Type B pancreatic cell (in vitro differentiated cells): Measurements from ENCODE around the gene TUBGCP5. TPM values are rescaled to one million over a fixed set of nuclear protein-coding genes. Genes with fewer than 3 reads are reported as not detected.

ENCODE experiments used
- DNase-seq: peaks from one replicate; pipeline ENCODE4 v3.0.0; 2021; ENCODE audit warnings: mixed read lengths; ENCODE audit not compliant: unreplicated experiment; ENCODE audit errors: extremely low spot score
- H3K27ac Mint-ChIP-seq: 2 replicates; pipeline ENCODE4 v1.8.0; 2021; ENCODE audit warnings: mild to moderate bottlenecking, mixed read lengths
- H3K27me3 Mint-ChIP-seq: 2 replicates; pipeline ENCODE4 v1.8.0; 2021; ENCODE audit warnings: mixed read lengths
- H3K36me3 Mint-ChIP-seq: 2 replicates; pipeline ENCODE4 v1.8.0; 2021; ENCODE audit warnings: mixed read lengths
- H3K4me1 Mint-ChIP-seq: one replicate; pipeline ENCODE4 v1.8.0; 2021; ENCODE audit warnings: mixed read lengths; ENCODE audit not compliant: unreplicated experiment
- H3K4me3 Mint-ChIP-seq: 2 replicates; pipeline ENCODE4 v1.8.0; 2021; ENCODE audit warnings: mild to moderate bottlenecking, mixed read lengths
- H3K9me3 Mint-ChIP-seq: 2 replicates; pipeline ENCODE4 v1.8.0; 2021; ENCODE audit warnings: mixed read lengths
- total RNA-seq: library from RNA; stranded (reverse); gene quantifications from 2 replicates; pipeline ENCODE4 v1.2.1, GENCODE V29; 2021; ENCODE audit warnings: low replicate concordance
- TF ChIP-seq, protein P1 (sequence below): fragments of 200-600 bp; sonication (generic); conservative IDR thresholded peaks from 2 replicates; pipeline ENCODE4 v1.5.0; 2021; ENCODE audit warnings: antibody characterized with exemption, mild to moderate bottlenecking

TUBGCP5 gene
- total RNA-seq, 1 donor from 2014 or later, result 24.6 TPM

DNA sequence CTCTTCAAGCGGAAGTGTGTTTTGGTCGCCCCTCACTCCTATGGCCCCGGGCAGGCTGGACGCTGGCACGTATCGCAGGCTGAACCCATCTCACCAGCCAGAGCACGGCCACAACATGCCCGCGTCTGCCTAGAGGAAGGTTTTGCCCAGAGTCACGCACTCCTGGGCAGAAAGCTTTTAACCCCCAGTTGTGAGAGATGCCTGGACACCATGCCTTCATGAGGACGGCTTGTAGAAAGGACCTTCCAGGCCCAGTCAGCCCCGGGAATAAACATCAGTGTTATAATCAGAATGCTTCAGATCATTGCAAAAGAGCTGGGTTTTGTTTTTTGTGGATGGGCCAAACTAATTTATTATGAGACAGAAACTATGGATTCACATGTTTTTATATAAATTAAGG, 75.7 kb downstream of the TUBGCP5 start:
- TF ChIP-seq, protein P1, sequence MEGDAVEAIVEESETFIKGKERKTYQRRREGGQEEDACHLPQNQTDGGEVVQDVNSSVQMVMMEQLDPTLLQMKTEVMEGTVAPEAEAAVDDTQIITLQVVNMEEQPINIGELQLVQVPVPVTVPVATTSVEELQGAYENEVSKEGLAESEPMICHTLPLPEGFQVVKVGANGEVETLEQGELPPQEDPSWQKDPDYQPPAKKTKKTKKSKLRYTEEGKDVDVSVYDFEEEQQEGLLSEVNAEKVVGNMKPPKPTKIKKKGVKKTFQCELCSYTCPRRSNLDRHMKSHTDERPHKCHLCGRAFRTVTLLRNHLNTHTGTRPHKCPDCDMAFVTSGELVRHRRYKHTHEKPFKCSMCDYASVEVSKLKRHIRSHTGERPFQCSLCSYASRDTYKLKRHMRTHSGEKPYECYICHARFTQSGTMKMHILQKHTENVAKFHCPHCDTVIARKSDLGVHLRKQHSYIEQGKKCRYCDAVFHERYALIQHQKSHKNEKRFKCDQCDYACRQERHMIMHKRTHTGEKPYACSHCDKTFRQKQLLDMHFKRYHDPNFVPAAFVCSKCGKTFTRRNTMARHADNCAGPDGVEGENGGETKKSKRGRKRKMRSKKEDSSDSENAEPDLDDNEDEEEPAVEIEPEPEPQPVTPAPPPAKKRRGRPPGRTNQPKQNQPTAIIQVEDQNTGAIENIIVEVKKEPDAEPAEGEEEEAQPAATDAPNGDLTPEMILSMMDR, result no peak
- H3K9me3 Mint-ChIP-seq, result no peaks in the 10 kb centered on the region
- H3K4me3 Mint-ChIP-seq, result peak overlapping the region; percentile 34
- no peaks in the 10 kb centered on the region for H3K27me3 Mint-ChIP-seq
- peaks cover 34% of the 10 kb centered on the region for H3K4me1 Mint-ChIP-seq
- no peak for DNase-seq
- peak overlapping the region; percentile 77 for H3K27ac Mint-ChIP-seq
- peaks cover 4% of the 10 kb centered on the region for H3K36me3 Mint-ChIP-seq

DNA sequence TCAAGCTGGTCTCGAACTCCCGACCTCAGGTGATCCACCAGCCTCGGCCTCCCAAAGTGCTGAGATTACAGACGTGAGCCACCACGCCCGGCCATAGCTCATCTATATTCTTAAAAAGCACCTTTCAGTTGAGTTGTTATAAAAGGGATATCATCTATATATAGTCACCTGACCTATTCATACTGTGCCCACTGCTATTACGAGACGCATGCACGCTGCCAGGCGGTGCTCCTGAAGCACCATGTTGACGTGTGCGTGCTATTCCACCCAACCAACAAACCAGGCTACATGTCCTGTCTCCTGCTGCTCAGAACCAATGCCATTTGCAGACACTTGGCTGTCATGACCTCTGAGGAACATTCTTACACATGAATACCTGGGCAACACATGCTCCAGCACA, 76.8 kb downstream of the TUBGCP5 start:
- peak overlapping the region; percentile 33 for H3K27ac Mint-ChIP-seq
- H3K4me1 Mint-ChIP-seq, result peaks cover 29% of the 10 kb centered on the region
- TF ChIP-seq, protein P1, result no peak

DNA sequence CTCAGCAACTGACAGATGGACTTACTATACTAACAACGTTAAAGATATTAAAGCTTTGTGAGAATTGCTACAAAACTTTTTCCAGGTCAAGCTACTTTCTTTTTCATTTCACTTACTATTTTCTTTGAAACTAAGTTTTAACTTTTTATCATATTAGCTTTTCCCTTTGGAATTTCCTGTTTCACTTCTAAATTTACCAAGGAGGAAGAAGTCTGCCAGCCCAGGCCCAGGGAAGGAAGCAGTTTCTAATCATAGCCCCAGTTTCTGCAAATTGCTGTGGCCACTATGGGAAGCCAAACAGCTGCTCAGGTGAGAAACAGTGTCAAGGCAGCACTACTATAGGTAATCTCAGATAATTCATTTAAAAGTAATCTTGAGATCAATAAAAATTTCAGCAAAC, 77.6 kb downstream of the TUBGCP5 start:
- DNase-seq, result no peak
- TF ChIP-seq, protein P1, result no peak

More for the DNA sequence above, 76.8 kb downstream of the TUBGCP5 start:
- H3K36me3 Mint-ChIP-seq, result peaks cover 4% of the 10 kb centered on the region
- H3K4me3 Mint-ChIP-seq, result no peak overlapping the region
- H3K27me3 Mint-ChIP-seq, result no peaks in the 10 kb centered on the region
- no peaks in the 10 kb centered on the region for H3K9me3 Mint-ChIP-seq
- DNase-seq, result no peak

DNA sequence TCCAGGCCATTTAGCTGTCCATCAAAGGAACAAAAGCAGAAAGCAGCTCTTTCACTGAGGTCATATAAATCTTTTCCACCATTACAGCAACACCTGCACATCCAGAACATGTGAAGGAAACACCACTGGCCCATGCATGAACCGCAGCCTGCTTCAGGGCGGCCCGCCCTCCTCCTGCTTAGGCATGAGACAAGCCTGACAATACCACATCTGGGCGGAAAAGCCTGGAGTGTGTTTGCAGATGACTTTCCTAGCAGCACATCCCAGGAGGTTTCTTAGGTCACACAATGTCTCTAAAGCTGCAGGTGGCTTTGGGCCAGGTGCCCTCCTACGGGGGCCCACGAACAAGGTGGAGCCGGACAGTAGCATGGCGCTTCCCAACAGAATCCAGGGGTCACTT, 78.8 kb downstream of the TUBGCP5 start:
- Mint-ChIP-seq H3K36me3 (peaks cover 4% of the 10 kb centered on the region), H3K4me3 (no peak overlapping the region), H3K9me3 (no peaks in the 10 kb centered on the region), H3K4me1 (peaks cover 31% of the 10 kb centered on the region), H3K27ac (no peak overlapping the region), H3K27me3 (no peaks in the 10 kb centered on the region)
- TF ChIP-seq, protein P1, result no peak
- no peak for DNase-seq

More for the DNA sequence above, 77.6 kb downstream of the TUBGCP5 start:
- H3K27ac Mint-ChIP-seq, result no peak overlapping the region
- H3K9me3 Mint-ChIP-seq, result no peaks in the 10 kb centered on the region
- no peaks in the 10 kb centered on the region for H3K27me3 Mint-ChIP-seq
- H3K36me3 Mint-ChIP-seq, result peaks cover 4% of the 10 kb centered on the region
- H3K4me1 Mint-ChIP-seq, result peaks cover 29% of the 10 kb centered on the region
- H3K4me3 Mint-ChIP-seq, result no peak overlapping the region

DNA sequence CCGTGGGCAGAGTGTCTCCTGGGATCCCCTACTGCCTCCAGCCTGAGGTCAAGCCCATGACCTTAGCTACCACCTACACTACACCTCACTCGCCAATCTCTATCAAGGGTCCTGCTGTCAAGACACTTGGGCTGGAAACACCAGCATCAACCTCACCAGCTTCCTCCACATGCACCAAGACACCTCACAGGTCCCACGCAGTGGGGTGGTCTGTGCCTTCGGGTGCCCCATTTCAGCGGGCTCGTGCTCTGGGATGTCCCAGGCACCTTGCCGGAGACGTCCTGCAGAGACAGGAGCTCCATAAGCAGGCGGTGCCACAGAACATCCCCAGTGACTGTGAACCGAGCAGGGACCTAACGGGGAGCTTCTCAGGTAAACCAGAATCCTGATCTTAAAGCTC, 79.2 kb downstream of the TUBGCP5 start:
- Mint-ChIP-seq H3K4me3 (no peak overlapping the region), H3K9me3 (no peaks in the 10 kb centered on the region), H3K4me1 (peaks cover 31% of the 10 kb centered on the region), H3K36me3 (peaks cover 4% of the 10 kb centered on the region), H3K27me3 (no peaks in the 10 kb centered on the region), H3K27ac (no peak overlapping the region)
- TF ChIP-seq, protein P1, result no peak
- DNase-seq, result no peak
